GM06990 (cell line): ENCODE measurements around the gene MICOS13.

ENCODE experiments used
- DNase-seq: peaks from one replicate; pipeline ENCODE4 v3.0.0-alpha.2; 2011; ENCODE audit not compliant: insufficient read length; ENCODE audit errors: extremely low read depth
- H3K27me3 ChIP-seq: replicated peaks from 2 replicates; pipeline ENCODE4 v1.6.0; 2011; ENCODE audit warnings: low read length; ENCODE audit not compliant: control insufficient read depth, insufficient read depth
- H3K36me3 ChIP-seq: 2 replicates; pipeline ENCODE4 v1.5.1; 2011; ENCODE audit warnings: low read length; ENCODE audit not compliant: control insufficient read depth, insufficient read depth
- H3K4me3 ChIP-seq: replicated peaks from 2 replicates; pipeline ENCODE4 v1.5.1; 2011; ENCODE audit warnings: low read depth, mild to moderate bottlenecking, control low read depth, low read length
- CTCF ChIP-seq: IDR thresholded peaks from 2 replicates; pipeline ENCODE4 v1.5.1; 2011; ENCODE audit warnings: low read length, control low read depth, mild to moderate bottlenecking, inconsistent platforms; ENCODE audit not compliant: insufficient read depth, poor library complexity, severe bottlenecking

The MICOS13 gene

GRCh38 chr19:5652261-5652660 lies 28.1 kb downstream of the MICOS13 start:
- TF ChIP-seq CTCF: no peak
- peaks cover 47% of the 10 kb centered on the region for H3K36me3 ChIP-seq
- H3K27me3 ChIP-seq: no peaks in the 10 kb centered on the region
- DNase-seq: no peak
- no peak overlapping the region for H3K4me3 ChIP-seq

- H3K27me3 ChIP-seq: no peaks in the 10 kb centered on the region
- H3K36me3 ChIP-seq: peaks cover 53% of the 10 kb centered on the region
- DNase-seq: no peak
- no peak for TF ChIP-seq CTCF
- H3K4me3 ChIP-seq: no peak overlapping the region
Measured at GRCh38 chr19:5651361-5651760, 29.0 kb downstream of the MICOS13 start.

GRCh38 chr19:5648464-5648863 lies 31.9 kb downstream of the MICOS13 start:
- H3K4me3 ChIP-seq: no peak overlapping the region
- no peak for TF ChIP-seq CTCF
- no peaks in the 10 kb centered on the region for H3K27me3 ChIP-seq
- peaks cover 54% of the 10 kb centered on the region for H3K36me3 ChIP-seq
- no peak for DNase-seq

- peaks cover 50% of the 10 kb centered on the region for H3K36me3 ChIP-seq
- H3K27me3 ChIP-seq: no peaks in the 10 kb centered on the region
- no peak for DNase-seq
- no peak overlapping the region for H3K4me3 ChIP-seq
- no peak for TF ChIP-seq CTCF
Measured at GRCh38 chr19:5646703-5647102, 33.6 kb downstream of the MICOS13 start.

- peaks cover 48% of the 10 kb centered on the region for H3K36me3 ChIP-seq
- H3K27me3 ChIP-seq: no peaks in the 10 kb centered on the region
- TF ChIP-seq CTCF: no peak
- DNase-seq: no peak
- H3K4me3 ChIP-seq: no peak overlapping the region
Measured at GRCh38 chr19:5645409-5645808, 34.9 kb downstream of the MICOS13 start.

- Histone ChIP-seq H3K4me3 (no peak overlapping the region), H3K27me3 (no peaks in the 10 kb centered on the region), H3K36me3 (peaks cover 42% of the 10 kb centered on the region)
- no peak for TF ChIP-seq CTCF
- no peak for DNase-seq
Measured at GRCh38 chr19:5644037-5644436, 36.3 kb downstream of the MICOS13 start.
